AG04450 (cell line): ENCODE data around the gene MMP17. TPM values are rescaled to one million over a fixed set of nuclear protein-coding genes. Genes with fewer than 3 reads are reported as not detected.

Experiments used
- CTCF ChIA-PET: fragments of 300-600, 350-600 bp; formaldehyde crosslinking; extraction: SDS; loops from one replicate; lab custom pipeline; 2022; ENCODE audit warnings: antibody characterized with exemption, inconsistent platforms; lab: Charles Lee
- POLR2A ChIA-PET: fragments of 350-600 bp; formaldehyde crosslinking; extraction: SDS; loops from one replicate; lab custom pipeline; 2021; ENCODE audit warnings: antibody characterized with exemption, inconsistent platforms; lab: Yijun Ruan, JAX
- DNase-seq: peaks from one replicate; pipeline ENCODE4 v3.0.0-alpha.2; 2011; ENCODE audit warnings: low read depth, low spot score
- H3K27ac ChIP-seq: one replicate; pipeline ENCODE4 v1.5.1; 2012; ENCODE audit warnings: low read depth, low read length, control low read depth
- H3K27me3 ChIP-seq: one replicate; pipeline ENCODE4 v1.6.0; 2012; ENCODE audit warnings: low read length; ENCODE audit not compliant: control insufficient read depth, insufficient read depth
- H3K4me3 ChIP-seq: 2 replicates; pipeline ENCODE4 v1.5.1; 2011; ENCODE audit warnings: mild to moderate bottlenecking, low read depth, low read length, control low read depth
- H3K9me3 ChIP-seq: 2 replicates; pipeline ENCODE4 v1.5.1; 2012; ENCODE audit warnings: low read length; ENCODE audit not compliant: control insufficient read depth, insufficient read depth
- CTCF ChIP-seq: IDR thresholded peaks from 2 replicates; pipeline ENCODE4 v1.5.1; 2011; ENCODE audit warnings: low read depth, low read length, control low read depth, inconsistent platforms
- polyA plus RNA-seq: library from polyadenylated mRNA; depleted of rRNA; stranded (reverse); fragments of >200 nt; gene quantifications from 2 replicates; pipeline ENCODE4 v1.2.3, GENCODE V29; 2011

Gene MMP17
- polyA plus RNA-seq, 1 experiment = 9.9 TPM

- TF ChIP-seq CTCF = no peak
- Histone ChIP-seq H3K27ac (no peak overlapping the region), H3K4me3 (no peak overlapping the region), H3K9me3 (no peaks in the 10 kb centered on the region; the same call in 1 of the 2 replicates), H3K27me3 (peaks cover 3% of the 10 kb centered on the region)
- no peak for DNase-seq
- CTCF ChIA-PET = no interaction called here
- POLR2A ChIA-PET = no interaction called here
Measured at GRCh38 chr12:131855521-131856142, 27.4 kb downstream of the MMP17 start.

- CTCF ChIA-PET = no interaction called here
Measured at GRCh38 chr12:131856366-131857097, 28.3 kb downstream of the MMP17 start.

GRCh38 chr12:131857908-131858850 lies 30.0 kb downstream of the MMP17 start:
- H3K27ac ChIP-seq = no peak overlapping the region
- CTCF ChIA-PET = no interaction called here
- no peak for DNase-seq

More at GRCh38 chr12:131856366-131857097, 28.3 kb downstream of the MMP17 start:
- Histone ChIP-seq H3K27me3 (peaks cover 3% of the 10 kb centered on the region), H3K4me3 (no peak overlapping the region), H3K27ac (no peak overlapping the region), H3K9me3 (no peaks in the 10 kb centered on the region; the same call in 1 of the 2 replicates)
- POLR2A ChIA-PET = no interaction called here
- DNase-seq = no peak
- no peak for TF ChIP-seq CTCF

GRCh38 chr12:131860472-131861260 lies 32.5 kb downstream of the MMP17 start:
- H3K4me3 ChIP-seq = peak overlapping the region; percentile 34
- TF ChIP-seq CTCF = no peak
- peak overlapping the region; percentile 83 for H3K27ac ChIP-seq
- POLR2A ChIA-PET = no interaction called here
- H3K9me3 ChIP-seq = no peaks in the 10 kb centered on the region
- peaks cover 2% of the 10 kb centered on the region for H3K27me3 ChIP-seq
- no peak for DNase-seq
- CTCF ChIA-PET = no interaction called here

More at GRCh38 chr12:131857908-131858850, 30.0 kb downstream of the MMP17 start:
- POLR2A ChIA-PET = no interaction called here
- no peak for TF ChIP-seq CTCF
- H3K9me3 ChIP-seq = no peaks in the 10 kb centered on the region
- H3K4me3 ChIP-seq = no peak overlapping the region
- peaks cover 3% of the 10 kb centered on the region for H3K27me3 ChIP-seq
